ENCODE data around the gene HAO2. TPM values are rescaled to one million over a fixed set of nuclear protein-coding genes. Genes with fewer than 3 reads are reported as not detected.

Gene HAO2
- total RNA-seq, 1 donor from 2014 or later: not detected

DNA sequence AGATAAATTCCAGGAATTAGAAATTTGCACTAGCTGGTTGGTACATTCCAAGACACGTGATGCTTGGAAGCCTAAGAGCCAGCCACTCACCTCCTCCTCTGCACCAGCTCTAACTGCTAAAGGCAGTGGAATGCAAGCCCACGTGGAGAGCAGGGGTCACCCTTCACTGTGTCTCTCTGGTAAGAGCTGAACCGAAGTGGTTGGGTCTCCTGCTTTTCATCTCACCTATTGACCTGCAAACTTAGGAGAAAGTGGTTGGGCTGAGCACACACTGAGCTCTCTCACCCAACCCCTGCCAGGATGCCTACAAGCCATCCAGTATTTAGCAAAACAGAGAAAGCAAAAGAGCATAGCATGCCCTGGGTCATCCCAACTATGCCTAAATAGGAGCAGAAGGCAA, 19.3 kb downstream of the HAO2 start:
- H3K27ac Mint-ChIP-seq (ENCODE audit: unreplicated experiment): no peak overlapping the region
- H3K4me3 Mint-ChIP-seq (ENCODE audit: unreplicated experiment): no peak overlapping the region
- H3K4me1 Mint-ChIP-seq (ENCODE audit: unreplicated experiment): peaks cover 3% of the 10 kb centered on the region
- H3K36me3 Mint-ChIP-seq (ENCODE audit: unreplicated experiment): no peaks in the 10 kb centered on the region
- no peaks in the 10 kb centered on the region for H3K27me3 Mint-ChIP-seq (ENCODE audit: unreplicated experiment)
- no peaks in the 10 kb centered on the region for H3K9me3 Mint-ChIP-seq (ENCODE audit: unreplicated experiment)
- no peak for TF ChIP-seq CTCF (IDR thresholded peaks at IDR 0.05)
- no peak for DNase-seq (ENCODE audit: extremely low spot score, unreplicated experiment)

- TF ChIP-seq CTCF (IDR thresholded peaks at IDR 0.05): no peak
Measured at GRCh38 chr1:119388450-119388849, 19.9 kb downstream of the HAO2 start.

DNA sequence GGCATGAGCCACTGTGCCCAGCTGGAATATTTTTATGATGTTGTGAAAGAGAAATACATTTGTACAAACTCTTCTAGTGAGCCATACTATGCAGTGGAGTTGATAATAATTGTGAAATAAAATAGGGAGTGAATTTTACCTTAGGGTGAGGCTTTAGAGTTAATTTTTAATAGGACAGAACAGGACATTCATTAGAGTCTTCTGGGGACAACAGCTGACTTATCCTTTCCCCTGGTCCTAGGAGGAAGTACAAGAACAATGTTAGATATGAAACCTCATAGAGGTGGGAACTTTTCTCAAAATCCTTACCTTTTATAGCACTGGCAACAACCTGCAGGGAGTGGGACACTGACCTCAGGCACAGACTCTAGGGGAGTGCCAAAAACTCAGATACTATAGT, 21.9 kb downstream of the HAO2 start:
- no peak overlapping the region for H3K4me3 Mint-ChIP-seq (ENCODE audit: unreplicated experiment)
- H3K9me3 Mint-ChIP-seq (ENCODE audit: unreplicated experiment): no peaks in the 10 kb centered on the region
- no peak overlapping the region for H3K27ac Mint-ChIP-seq (ENCODE audit: unreplicated experiment)
- no peak for DNase-seq (ENCODE audit: extremely low spot score, unreplicated experiment)
- no peaks in the 10 kb centered on the region for H3K36me3 Mint-ChIP-seq (ENCODE audit: unreplicated experiment)
- peaks cover 3% of the 10 kb centered on the region for H3K4me1 Mint-ChIP-seq (ENCODE audit: unreplicated experiment)
- TF ChIP-seq CTCF (IDR thresholded peaks at IDR 0.05): no peak
- H3K27me3 Mint-ChIP-seq (ENCODE audit: unreplicated experiment): no peaks in the 10 kb centered on the region

More at GRCh38 chr1:119388450-119388849, 19.9 kb downstream of the HAO2 start:
- no peak overlapping the region for H3K27ac Mint-ChIP-seq (ENCODE audit: unreplicated experiment)
- no peaks in the 10 kb centered on the region for H3K36me3 Mint-ChIP-seq (ENCODE audit: unreplicated experiment)
- H3K4me1 Mint-ChIP-seq (ENCODE audit: unreplicated experiment): peaks cover 3% of the 10 kb centered on the region
- H3K9me3 Mint-ChIP-seq (ENCODE audit: unreplicated experiment): no peaks in the 10 kb centered on the region
- no peak for DNase-seq (ENCODE audit: extremely low spot score, unreplicated experiment)
- no peaks in the 10 kb centered on the region for H3K27me3 Mint-ChIP-seq (ENCODE audit: unreplicated experiment)
- H3K4me3 Mint-ChIP-seq (ENCODE audit: unreplicated experiment): no peak overlapping the region

- Mint-ChIP-seq H3K27ac (ENCODE audit: unreplicated experiment) (no peak overlapping the region), H3K4me1 (ENCODE audit: unreplicated experiment) (peaks cover 3% of the 10 kb centered on the region), H3K36me3 (ENCODE audit: unreplicated experiment) (no peaks in the 10 kb centered on the region), H3K9me3 (ENCODE audit: unreplicated experiment) (no peaks in the 10 kb centered on the region), H3K27me3 (ENCODE audit: unreplicated experiment) (no peaks in the 10 kb centered on the region), H3K4me3 (ENCODE audit: unreplicated experiment) (no peak overlapping the region)
- DNase-seq (ENCODE audit: extremely low spot score, unreplicated experiment): no peak
- TF ChIP-seq CTCF (IDR thresholded peaks at IDR 0.05): no peak
Measured at GRCh38 chr1:119391749-119392148, 23.2 kb downstream of the HAO2 start.

DNA sequence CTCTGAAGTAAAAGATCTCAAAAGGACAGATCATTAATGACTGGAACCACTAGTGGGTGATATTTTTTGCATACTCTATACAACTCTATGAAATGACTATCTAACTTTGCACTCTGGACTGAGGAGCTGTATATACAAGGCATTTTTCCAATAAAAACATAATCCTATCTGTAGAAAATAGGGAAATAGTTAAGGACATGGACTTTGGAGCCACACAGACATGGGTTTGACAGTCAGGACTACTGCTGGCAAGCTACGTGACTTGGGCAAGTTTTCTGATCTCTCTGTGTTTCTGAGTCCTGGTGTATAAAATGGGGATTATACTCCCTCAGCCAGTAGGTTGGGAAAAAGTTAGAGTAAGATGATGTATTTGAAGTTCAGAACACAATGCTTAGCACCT, 25.5 kb downstream of the HAO2 start:
- no peaks in the 10 kb centered on the region for H3K27me3 Mint-ChIP-seq (ENCODE audit: unreplicated experiment)
- H3K27ac Mint-ChIP-seq (ENCODE audit: unreplicated experiment): no peak overlapping the region
- no peak for TF ChIP-seq CTCF (IDR thresholded peaks at IDR 0.05)
- no peaks in the 10 kb centered on the region for H3K36me3 Mint-ChIP-seq (ENCODE audit: unreplicated experiment)
- peaks cover 3% of the 10 kb centered on the region for H3K4me1 Mint-ChIP-seq (ENCODE audit: unreplicated experiment)
- no peak overlapping the region for H3K4me3 Mint-ChIP-seq (ENCODE audit: unreplicated experiment)
- no peak for DNase-seq (ENCODE audit: extremely low spot score, unreplicated experiment)
- no peaks in the 10 kb centered on the region for H3K9me3 Mint-ChIP-seq (ENCODE audit: unreplicated experiment)

All from osteocyte (in vitro differentiated cells).